Mucosa of rectum (tissue), 2 donors: Measurements from ENCODE around the gene SPDYE4.
A peak's percentile ranks its signal among the peaks of the same experiment; 100 is the strongest.

Source experiments
- H3K27ac ChIP-seq, 2 donors: one replicate each; pipeline ENCODE4 v1.7.0; 2013; ENCODE audit warnings: inconsistent platforms in 2 of 2, low read depth in 2 of 2, low read length in 2 of 2
- H3K27me3 ChIP-seq, 2 donors: one replicate each; pipeline ENCODE4 v1.7.0; 2013; ENCODE audit warnings: low read length in 2 of 2; ENCODE audit not compliant: control insufficient read depth in 2 of 2, insufficient read depth in 2 of 2
- H3K36me3 ChIP-seq, 2 donors: one replicate each; pipeline ENCODE4 v1.7.0; 2013; ENCODE audit warnings: low read length in 2 of 2; ENCODE audit not compliant: control insufficient read depth in 2 of 2, insufficient read depth in 2 of 2
- H3K4me1 ChIP-seq, 2 donors: one replicate each; pipeline ENCODE4 v1.7.0; 2013; ENCODE audit warnings: low read length in 2 of 2, mild to moderate bottlenecking in 1 of 2; ENCODE audit not compliant: control insufficient read depth in 2 of 2, insufficient read depth in 2 of 2
- H3K4me3 ChIP-seq, 2 donors: one replicate each; pipeline ENCODE4 v1.7.0; 2013; ENCODE audit warnings: low read length in 2 of 2
- H3K9ac ChIP-seq, 2 donors: one replicate each; pipeline ENCODE4 v1.7.0; 2013; ENCODE audit warnings: low read length in 2 of 2, low read depth in 1 of 2, mild to moderate bottlenecking in 1 of 2
- H3K9me3 ChIP-seq, 2 donors: one replicate each; pipeline ENCODE4 v1.7.0; 2013; ENCODE audit warnings: low read length in 2 of 2; ENCODE audit not compliant: control insufficient read depth in 2 of 2
- donor health status: healthy.
- donor health status: Normal muscosa, but diverticular disease.

Gene SPDYE4

DNA sequence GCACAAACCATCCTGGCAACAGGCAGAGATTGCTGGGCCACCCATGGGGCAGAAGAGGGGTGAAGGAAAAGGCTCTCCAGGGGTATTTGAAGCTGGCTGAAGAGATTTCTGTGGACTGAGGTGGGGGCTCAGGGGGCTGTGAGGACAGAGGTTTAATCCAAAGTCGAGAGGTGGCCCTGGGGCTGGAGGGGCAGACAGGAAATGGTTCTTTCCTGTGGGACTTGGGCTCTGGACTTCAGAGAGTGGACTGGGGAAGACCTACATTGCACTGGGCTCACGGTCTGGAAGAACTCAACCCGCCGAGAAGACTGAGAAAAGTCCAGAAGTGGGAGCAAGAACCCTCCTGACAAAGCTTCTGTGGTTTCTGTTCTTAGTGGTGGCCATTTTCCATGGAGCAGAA is 16.6 kb downstream of the SPDYE4 start:
- Histone ChIP-seq H3K27me3 (no peaks in the 10 kb centered on the region), H3K36me3 (no peaks in the 10 kb centered on the region), H3K4me1 (peaks cover 0 to 4% of the 10 kb centered on the region in 2 donors)

DNA sequence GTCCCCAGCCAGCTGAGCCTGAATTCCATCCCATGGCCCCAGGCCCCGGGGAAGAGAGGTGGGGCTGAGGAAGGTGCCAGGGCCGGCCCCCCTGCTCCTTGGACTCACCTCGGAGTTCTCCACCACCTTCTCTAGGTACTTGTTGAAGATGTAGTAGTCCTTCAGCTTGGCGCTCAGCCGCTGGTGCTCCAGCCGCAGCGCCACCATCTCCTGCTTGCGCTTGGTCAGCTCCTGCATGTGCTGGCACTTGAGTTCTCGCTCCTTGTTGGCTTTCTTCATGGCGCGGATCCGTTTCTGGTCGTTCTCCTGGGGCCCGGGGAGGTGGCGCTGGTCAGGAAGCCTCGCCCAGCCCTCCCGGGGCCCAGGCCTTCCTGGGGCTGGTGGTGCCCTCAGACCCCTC is 17.0 kb downstream of the SPDYE4 start:
- no peak overlapping the region for H3K4me3 ChIP-seq
- no peak overlapping the region for H3K27ac ChIP-seq
- H3K36me3 ChIP-seq = no peaks in the 10 kb centered on the region
- H3K27me3 ChIP-seq = no peaks in the 10 kb centered on the region
- H3K9ac ChIP-seq = no peak overlapping the region
- peaks cover 0 to 3% of the 10 kb centered on the region in 2 donors for H3K4me1 ChIP-seq
- H3K9me3 ChIP-seq = no peaks in the 10 kb centered on the region

More for the DNA sequence above, 16.6 kb downstream of the SPDYE4 start:
- Histone ChIP-seq H3K27ac (no peak overlapping the region), H3K9me3 (no peaks in the 10 kb centered on the region), H3K4me3 (no peak overlapping the region), H3K9ac (no peak overlapping the region)

DNA sequence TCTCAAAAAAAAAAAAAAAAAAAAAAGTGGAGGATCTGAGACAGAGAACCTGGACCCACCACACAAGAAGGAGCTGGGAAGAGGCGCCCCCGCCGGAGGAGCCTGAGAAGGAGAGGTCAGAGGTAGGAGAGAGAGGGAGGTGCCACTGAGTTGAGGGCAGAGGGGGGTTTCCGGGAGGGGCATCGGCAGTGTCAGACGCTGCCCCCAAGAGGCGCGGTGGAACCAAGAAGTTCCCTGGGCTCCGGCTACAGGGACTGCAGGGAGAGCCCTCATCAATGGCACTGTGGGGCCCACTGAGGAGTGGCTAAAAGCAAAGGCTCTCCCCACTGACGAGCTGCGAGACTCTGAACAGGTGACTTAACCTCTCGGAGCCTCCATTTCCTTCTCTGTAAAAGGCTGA is 17.9 kb downstream of the SPDYE4 start:
- Histone ChIP-seq H3K4me3 (peak overlapping the region in 1 of 2 donors; percentile 20), H3K36me3 (no peaks in the 10 kb centered on the region), H3K4me1 (no peaks in the 10 kb centered on the region)

DNA sequence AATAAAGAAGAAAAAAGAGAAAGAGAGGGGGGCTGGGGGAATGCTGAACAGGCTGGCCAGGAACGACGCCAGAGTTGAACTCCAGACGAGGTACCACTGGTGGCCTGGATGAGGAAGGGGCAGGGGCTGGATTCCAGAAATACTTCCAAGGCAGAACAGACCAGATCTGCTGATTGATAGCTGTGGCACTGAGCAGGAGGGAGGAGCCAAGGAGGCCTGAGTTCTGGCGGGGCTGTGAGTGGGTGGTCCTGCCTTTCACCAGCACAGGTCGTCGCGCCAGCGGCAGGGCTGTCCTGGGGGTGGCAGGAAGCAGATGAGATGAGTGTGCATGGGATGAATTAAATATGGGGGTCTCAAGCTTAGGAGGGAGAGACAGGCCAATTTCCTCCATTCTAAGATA is 19.2 kb downstream of the SPDYE4 start:
- Histone ChIP-seq H3K9me3 (no peaks in the 10 kb centered on the region), H3K4me1 (no peaks in the 10 kb centered on the region), H3K36me3 (no peaks in the 10 kb centered on the region), H3K9ac (no peak overlapping the region), H3K27ac (no peak overlapping the region), H3K27me3 (peaks cover 0 to 5% of the 10 kb centered on the region in 2 donors), H3K4me3 (no peak overlapping the region)

More for the DNA sequence above, 17.9 kb downstream of the SPDYE4 start:
- peaks cover 0 to 5% of the 10 kb centered on the region in 2 donors for H3K27me3 ChIP-seq
- H3K27ac ChIP-seq = no peak overlapping the region
- H3K9ac ChIP-seq = no peak overlapping the region
- no peaks in the 10 kb centered on the region for H3K9me3 ChIP-seq

DNA sequence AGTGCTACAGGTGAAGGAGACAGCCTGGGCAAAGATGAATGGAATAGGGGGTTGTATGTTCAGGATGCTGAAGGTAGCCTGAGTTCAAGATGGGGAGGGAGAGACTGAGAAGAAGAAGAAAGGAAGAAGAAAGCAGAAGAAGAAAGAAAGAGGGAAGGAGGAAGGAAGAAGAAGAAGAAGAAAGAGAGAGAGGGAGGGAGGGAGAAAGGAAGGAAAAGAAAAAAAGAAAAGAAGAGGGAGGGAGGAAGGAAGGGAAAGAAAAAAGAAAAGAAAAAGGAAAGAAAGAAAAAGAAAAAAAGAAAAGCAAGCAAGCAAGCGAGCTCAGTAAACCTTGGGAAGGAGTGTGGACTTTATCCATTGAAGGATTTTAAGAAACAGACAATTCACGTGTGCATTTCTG is 21.6 kb downstream of the SPDYE4 start:
- H3K27ac ChIP-seq = no peak overlapping the region
- no peak overlapping the region for H3K9ac ChIP-seq
- no peaks in the 10 kb centered on the region for H3K36me3 ChIP-seq
- no peaks in the 10 kb centered on the region for H3K4me1 ChIP-seq
- no peaks in the 10 kb centered on the region for H3K9me3 ChIP-seq
- no peak overlapping the region for H3K4me3 ChIP-seq
- H3K27me3 ChIP-seq = peaks cover 0 to 5% of the 10 kb centered on the region in 2 donors

DNA sequence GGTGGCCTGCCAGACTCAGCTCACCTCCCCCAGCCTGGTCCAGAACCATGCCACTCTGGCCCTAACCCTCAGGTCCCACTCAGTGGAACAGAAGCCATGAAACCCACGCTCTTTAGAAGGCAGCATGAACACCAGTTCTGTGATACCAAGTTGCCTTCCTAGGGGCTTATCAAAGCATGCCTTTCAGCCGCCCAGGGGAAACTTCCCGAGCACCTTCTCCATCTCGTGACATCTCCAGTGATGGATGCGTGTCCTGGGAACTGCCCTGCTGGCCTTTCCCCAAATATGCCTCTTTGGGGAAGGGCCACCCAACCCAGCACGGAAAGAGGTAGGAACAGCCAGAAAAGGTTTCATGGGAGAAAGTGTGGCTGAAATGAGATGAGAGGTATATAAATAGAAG is 22.0 kb downstream of the SPDYE4 start:
- Histone ChIP-seq H3K27me3 (peaks cover 0 to 5% of the 10 kb centered on the region in 2 donors), H3K27ac (no peak overlapping the region), H3K4me3 (no peak overlapping the region)

DNA sequence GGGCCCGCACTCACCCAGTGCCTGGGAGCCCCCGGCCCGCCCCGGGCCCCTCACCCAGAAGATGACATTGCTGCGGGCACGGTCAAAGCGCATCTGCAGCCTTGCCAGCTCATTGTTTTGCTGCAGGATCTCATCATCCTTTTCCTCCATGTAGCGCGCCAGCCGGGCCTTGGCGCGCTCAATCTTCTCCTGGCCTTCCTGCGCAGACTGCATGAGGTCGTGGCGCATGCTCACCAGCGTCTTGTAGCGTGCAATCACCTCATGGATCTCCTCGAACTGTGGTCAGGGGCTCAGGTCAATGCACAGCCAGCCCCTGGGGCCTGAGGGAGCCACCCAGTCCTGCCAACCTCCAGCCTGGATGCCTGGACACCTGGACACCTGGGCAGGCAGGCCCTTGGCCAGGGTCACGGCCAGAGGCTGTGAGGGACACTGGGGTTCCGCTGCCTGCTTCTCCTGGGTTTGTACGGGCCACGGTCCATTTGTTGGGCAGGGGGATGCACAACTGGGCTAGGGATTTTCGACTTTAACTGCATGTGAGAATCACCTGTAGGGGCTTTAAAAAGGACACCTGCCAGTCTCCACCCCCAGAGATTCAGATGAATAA is 22.9 kb downstream of the SPDYE4 start:
- no peaks in the 10 kb centered on the region for H3K36me3 ChIP-seq
- H3K4me1 ChIP-seq = no peaks in the 10 kb centered on the region
- no peak overlapping the region for H3K9ac ChIP-seq
- peaks cover 0 to 5% of the 10 kb centered on the region in 2 donors for H3K27me3 ChIP-seq
- H3K4me3 ChIP-seq = no peak overlapping the region
- H3K27ac ChIP-seq = no peak overlapping the region
- H3K9me3 ChIP-seq = no peaks in the 10 kb centered on the region

More for the DNA sequence above, 22.0 kb downstream of the SPDYE4 start:
- no peaks in the 10 kb centered on the region for H3K36me3 ChIP-seq
- no peaks in the 10 kb centered on the region for H3K4me1 ChIP-seq
- no peak overlapping the region for H3K9ac ChIP-seq
- no peaks in the 10 kb centered on the region for H3K9me3 ChIP-seq

DNA sequence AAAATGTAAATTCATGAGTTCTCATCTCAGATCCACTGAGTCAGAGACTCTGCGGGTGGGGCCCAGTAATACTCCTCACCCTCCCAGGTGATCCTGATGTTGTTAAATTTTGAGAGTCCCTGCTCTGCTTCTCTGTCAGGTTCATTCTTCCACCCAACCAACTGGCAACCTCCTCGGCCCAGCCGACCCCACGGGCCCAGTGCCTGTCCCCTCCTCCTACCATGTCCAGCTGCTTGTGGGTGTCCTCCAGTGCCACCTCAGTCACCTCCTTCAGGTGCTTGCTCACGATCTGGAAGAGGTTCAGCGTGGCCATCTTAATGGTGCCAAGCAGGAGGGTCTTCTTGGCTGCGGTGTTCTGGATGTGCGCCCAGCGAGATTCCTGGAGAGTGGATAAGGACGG is 23.5 kb downstream of the SPDYE4 start:
- H3K36me3 ChIP-seq = no peaks in the 10 kb centered on the region
- no peaks in the 10 kb centered on the region for H3K9me3 ChIP-seq
- H3K27me3 ChIP-seq = peaks cover 0 to 5% of the 10 kb centered on the region in 2 donors
- no peak overlapping the region for H3K27ac ChIP-seq
- H3K9ac ChIP-seq = no peak overlapping the region
- no peaks in the 10 kb centered on the region for H3K4me1 ChIP-seq
- H3K4me3 ChIP-seq = no peak overlapping the region

DNA sequence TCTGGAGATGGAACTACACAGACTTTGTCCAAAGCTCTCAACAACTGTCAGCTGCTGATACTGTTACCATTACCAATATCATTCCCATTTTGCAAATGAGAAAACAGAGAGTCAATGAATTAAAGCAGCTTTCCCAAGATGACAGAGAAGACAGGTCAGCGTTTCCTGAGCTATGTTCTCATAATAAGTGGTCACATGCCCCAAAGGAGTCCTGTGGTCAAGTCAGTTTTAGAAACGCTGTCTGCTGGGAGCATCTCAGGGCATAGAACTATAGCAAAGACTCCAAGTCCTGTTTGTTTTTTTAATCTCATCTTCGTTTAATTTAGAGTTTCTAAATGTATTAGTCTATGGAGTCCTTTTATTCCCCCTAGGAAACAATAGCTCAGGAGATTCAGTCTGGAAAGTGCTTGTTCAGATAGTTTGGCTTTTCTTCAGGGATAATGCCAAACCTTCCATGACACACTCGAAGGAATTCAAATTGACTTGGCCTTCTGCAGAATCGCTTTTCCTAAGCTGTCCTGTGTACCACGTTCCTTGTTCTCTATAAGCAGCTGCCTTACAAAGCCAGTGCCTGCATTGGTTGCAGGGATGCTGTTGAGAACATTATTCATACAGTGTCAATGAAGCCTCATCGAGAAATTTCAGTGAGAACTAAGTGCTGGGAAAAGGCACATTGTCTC is 25.8 kb downstream of the SPDYE4 start:
- no peak overlapping the region for H3K9ac ChIP-seq
- no peaks in the 10 kb centered on the region for H3K36me3 ChIP-seq
- peaks cover 0 to 5% of the 10 kb centered on the region in 2 donors for H3K27me3 ChIP-seq
- H3K27ac ChIP-seq = no peak overlapping the region
- H3K9me3 ChIP-seq = no peaks in the 10 kb centered on the region
- no peak overlapping the region for H3K4me3 ChIP-seq
- H3K4me1 ChIP-seq = no peaks in the 10 kb centered on the region

DNA sequence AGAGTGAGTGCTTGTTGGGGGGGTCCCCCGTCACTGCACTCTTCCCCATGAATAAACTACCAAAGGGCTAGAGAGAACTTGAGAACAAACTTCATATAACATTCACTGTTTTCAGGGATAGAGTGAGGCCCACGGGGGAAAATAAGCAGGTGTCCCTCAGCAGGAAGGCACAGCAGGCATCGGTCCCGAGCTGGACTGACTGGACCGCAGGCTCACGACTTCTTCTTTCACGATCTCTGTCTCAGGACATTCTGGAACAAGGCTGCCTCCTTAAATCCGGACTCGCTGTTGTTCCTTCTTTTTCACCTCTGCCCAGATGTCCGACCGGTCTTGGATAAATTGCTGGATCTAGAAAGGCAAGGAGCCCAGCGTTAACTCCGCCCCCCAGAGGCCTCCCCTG is 28.5 kb downstream of the SPDYE4 start:
- Histone ChIP-seq H3K27me3 (no peaks in the 10 kb centered on the region), H3K9ac (no peak overlapping the region)

More for the DNA sequence above, 28.5 kb downstream of the SPDYE4 start:
- Histone ChIP-seq H3K27ac (no peak overlapping the region), H3K36me3 (no peaks in the 10 kb centered on the region), H3K9me3 (no peaks in the 10 kb centered on the region), H3K4me3 (no peak overlapping the region), H3K4me1 (no peaks in the 10 kb centered on the region)
